Type B pancreatic cell (in vitro differentiated cells): ENCODE results near the gene SLCO1B3. TPM values are rescaled to one million over a fixed set of nuclear protein-coding genes. Genes with fewer than 3 reads are reported as not detected.

Experiments used
- DNase-seq: peaks from one replicate; pipeline ENCODE4 v3.0.0; 2021; ENCODE audit warnings: mixed read lengths; ENCODE audit not compliant: unreplicated experiment; ENCODE audit errors: extremely low spot score
- H3K27ac Mint-ChIP-seq: 2 replicates; pipeline ENCODE4 v1.8.0; 2021; ENCODE audit warnings: mild to moderate bottlenecking, mixed read lengths
- H3K27me3 Mint-ChIP-seq: 2 replicates; pipeline ENCODE4 v1.8.0; 2021; ENCODE audit warnings: mixed read lengths
- H3K36me3 Mint-ChIP-seq: 2 replicates; pipeline ENCODE4 v1.8.0; 2021; ENCODE audit warnings: mixed read lengths
- H3K4me1 Mint-ChIP-seq: one replicate; pipeline ENCODE4 v1.8.0; 2021; ENCODE audit warnings: mixed read lengths; ENCODE audit not compliant: unreplicated experiment
- H3K4me3 Mint-ChIP-seq: 2 replicates; pipeline ENCODE4 v1.8.0; 2021; ENCODE audit warnings: mild to moderate bottlenecking, mixed read lengths
- H3K9me3 Mint-ChIP-seq: 2 replicates; pipeline ENCODE4 v1.8.0; 2021; ENCODE audit warnings: mixed read lengths
- CTCF ChIP-seq: fragments of 200-600 bp; sonication (generic); conservative IDR thresholded peaks from 2 replicates; pipeline ENCODE4 v1.5.0; 2021; ENCODE audit warnings: antibody characterized with exemption, mild to moderate bottlenecking
- total RNA-seq: library from RNA; stranded (reverse); gene quantifications from 2 replicates; pipeline ENCODE4 v1.2.1, GENCODE V29; 2021; ENCODE audit warnings: low replicate concordance

The SLCO1B3 gene
- total RNA-seq, 1 donor from 2014 or later = not detected

- H3K4me1 Mint-ChIP-seq = no peaks in the 10 kb centered on the region
- H3K36me3 Mint-ChIP-seq = no peaks in the 10 kb centered on the region
- DNase-seq = no peak
Measured at GRCh38 chr12:20852649-20853048, 42.1 kb downstream of the SLCO1B3 start.

GRCh38 chr12:20863056-20863455, 52.6 kb downstream of the SLCO1B3 start:
- no peak for DNase-seq
- Mint-ChIP-seq H3K36me3 (no peaks in the 10 kb centered on the region), H3K27me3 (no peaks in the 10 kb centered on the region), H3K27ac (no peak overlapping the region), H3K9me3 (no peaks in the 10 kb centered on the region), H3K4me1 (no peaks in the 10 kb centered on the region), H3K4me3 (no peak overlapping the region)
- no peak for TF ChIP-seq CTCF

More at GRCh38 chr12:20852649-20853048, 42.1 kb downstream of the SLCO1B3 start:
- no peaks in the 10 kb centered on the region for H3K9me3 Mint-ChIP-seq
- TF ChIP-seq CTCF = no peak
- no peaks in the 10 kb centered on the region for H3K27me3 Mint-ChIP-seq
- no peak overlapping the region for H3K27ac Mint-ChIP-seq
- no peak overlapping the region for H3K4me3 Mint-ChIP-seq

GRCh38 chr12:20865873-20866272, 55.4 kb downstream of the SLCO1B3 start:
- no peak for DNase-seq
- no peaks in the 10 kb centered on the region for H3K36me3 Mint-ChIP-seq
- H3K27ac Mint-ChIP-seq = no peak overlapping the region
- no peak overlapping the region for H3K4me3 Mint-ChIP-seq
- no peaks in the 10 kb centered on the region for H3K4me1 Mint-ChIP-seq
- no peaks in the 10 kb centered on the region for H3K27me3 Mint-ChIP-seq
- no peaks in the 10 kb centered on the region for H3K9me3 Mint-ChIP-seq
- TF ChIP-seq CTCF = no peak

- Mint-ChIP-seq H3K27me3 (no peaks in the 10 kb centered on the region), H3K4me3 (no peak overlapping the region), H3K36me3 (no peaks in the 10 kb centered on the region), H3K4me1 (no peaks in the 10 kb centered on the region), H3K27ac (no peak overlapping the region), H3K9me3 (no peaks in the 10 kb centered on the region)
- no peak for DNase-seq
- no peak for TF ChIP-seq CTCF
Measured at GRCh38 chr12:20868277-20868676, 57.8 kb downstream of the SLCO1B3 start.

- H3K27ac Mint-ChIP-seq = no peak overlapping the region
- no peaks in the 10 kb centered on the region for H3K27me3 Mint-ChIP-seq
- H3K4me1 Mint-ChIP-seq = no peaks in the 10 kb centered on the region
- H3K9me3 Mint-ChIP-seq = no peaks in the 10 kb centered on the region
- no peaks in the 10 kb centered on the region for H3K36me3 Mint-ChIP-seq
- H3K4me3 Mint-ChIP-seq = no peak overlapping the region
- TF ChIP-seq CTCF = no peak
- DNase-seq = no peak
Measured at GRCh38 chr12:20883288-20883687, 72.8 kb downstream of the SLCO1B3 start.

- Mint-ChIP-seq H3K27ac (no peak overlapping the region), H3K36me3 (no peaks in the 10 kb centered on the region), H3K27me3 (no peaks in the 10 kb centered on the region), H3K4me3 (no peak overlapping the region), H3K4me1 (no peaks in the 10 kb centered on the region), H3K9me3 (no peaks in the 10 kb centered on the region)
- no peak for DNase-seq
- TF ChIP-seq CTCF = no peak
Measured at GRCh38 chr12:20885116-20885515, 74.6 kb downstream of the SLCO1B3 start.
